NB4 (cell line): Measurements from ENCODE around the gene METTL24.
"Not testable (repeated sequence)": the region's sequence is repeated elsewhere in the genome, so short reads cannot be mapped to it uniquely, and the experiment has no call there.

ENCODE experiments used
- DNase-seq: peaks from one replicate; pipeline ENCODE4 v3.0.0; 2010; ENCODE audit warnings: low read depth
- H3K4me3 ChIP-seq: one replicate; pipeline ENCODE4 v1.5.1; 2011; ENCODE audit warnings: mild to moderate bottlenecking, low read depth, low read length, moderate library complexity
- MAX ChIP-seq: IDR thresholded peaks from 2 replicates; pipeline ENCODE4 v1.6.1; 2011; ENCODE audit warnings: low read depth, low read length
- MYC ChIP-seq: IDR thresholded peaks from 2 replicates; pipeline ENCODE4 v1.6.1; 2011; ENCODE audit warnings: low read depth, low read length
- POLR2A ChIP-seq: IDR thresholded peaks from 2 replicates; pipeline ENCODE4 v1.6.1; 2011; ENCODE audit warnings: mild to moderate bottlenecking; ENCODE audit not compliant: insufficient read length; ENCODE audit errors: extremely low read depth
- TF ChIP-seq, protein P1 (sequence below): IDR thresholded peaks from one replicate; pipeline ENCODE4 v1.5.1; 2012; ENCODE audit warnings: low read depth, low read length

The METTL24 gene

DNA sequence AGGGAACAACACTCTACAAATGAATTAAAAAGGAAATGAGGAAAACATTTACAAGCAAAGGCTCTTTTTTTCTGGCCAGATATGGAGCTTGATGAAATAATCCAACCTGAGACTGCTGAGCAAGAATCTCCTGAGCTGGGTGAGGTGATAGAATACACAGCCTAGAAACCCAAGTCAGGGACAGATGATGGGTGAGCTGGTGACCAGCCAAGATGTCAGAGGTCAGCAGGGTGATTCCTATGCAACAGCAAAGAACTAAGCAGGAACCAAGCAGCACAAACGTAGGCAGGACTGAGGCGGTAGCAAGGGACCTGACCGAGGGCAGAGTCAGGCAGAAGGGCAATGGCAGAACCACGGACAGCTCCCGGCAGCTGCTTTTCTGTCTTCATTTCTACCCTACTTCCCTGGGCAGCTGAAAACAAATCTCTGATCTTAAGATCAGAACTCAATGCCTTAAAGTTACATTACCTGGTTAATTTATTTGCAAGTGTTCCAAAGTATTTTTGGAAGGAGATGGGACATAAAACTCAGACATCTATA lies 102.9 kb downstream of the METTL24 start:
- no peak overlapping the region for H3K4me3 ChIP-seq
- TF ChIP-seq MYC (no peak), POLR2A (no peak), MAX (no peak)
- TF ChIP-seq, protein P1, sequence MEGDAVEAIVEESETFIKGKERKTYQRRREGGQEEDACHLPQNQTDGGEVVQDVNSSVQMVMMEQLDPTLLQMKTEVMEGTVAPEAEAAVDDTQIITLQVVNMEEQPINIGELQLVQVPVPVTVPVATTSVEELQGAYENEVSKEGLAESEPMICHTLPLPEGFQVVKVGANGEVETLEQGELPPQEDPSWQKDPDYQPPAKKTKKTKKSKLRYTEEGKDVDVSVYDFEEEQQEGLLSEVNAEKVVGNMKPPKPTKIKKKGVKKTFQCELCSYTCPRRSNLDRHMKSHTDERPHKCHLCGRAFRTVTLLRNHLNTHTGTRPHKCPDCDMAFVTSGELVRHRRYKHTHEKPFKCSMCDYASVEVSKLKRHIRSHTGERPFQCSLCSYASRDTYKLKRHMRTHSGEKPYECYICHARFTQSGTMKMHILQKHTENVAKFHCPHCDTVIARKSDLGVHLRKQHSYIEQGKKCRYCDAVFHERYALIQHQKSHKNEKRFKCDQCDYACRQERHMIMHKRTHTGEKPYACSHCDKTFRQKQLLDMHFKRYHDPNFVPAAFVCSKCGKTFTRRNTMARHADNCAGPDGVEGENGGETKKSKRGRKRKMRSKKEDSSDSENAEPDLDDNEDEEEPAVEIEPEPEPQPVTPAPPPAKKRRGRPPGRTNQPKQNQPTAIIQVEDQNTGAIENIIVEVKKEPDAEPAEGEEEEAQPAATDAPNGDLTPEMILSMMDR = no peak
- DNase-seq = peak; percentile 46

- no peak for DNase-seq
- no peak overlapping the region for H3K4me3 ChIP-seq
- TF ChIP-seq MYC = no peak
- TF ChIP-seq, protein P1 = no peak
Observed at GRCh38 chr6:110250838-110251237, 107.3 kb downstream of the METTL24 start.

DNA sequence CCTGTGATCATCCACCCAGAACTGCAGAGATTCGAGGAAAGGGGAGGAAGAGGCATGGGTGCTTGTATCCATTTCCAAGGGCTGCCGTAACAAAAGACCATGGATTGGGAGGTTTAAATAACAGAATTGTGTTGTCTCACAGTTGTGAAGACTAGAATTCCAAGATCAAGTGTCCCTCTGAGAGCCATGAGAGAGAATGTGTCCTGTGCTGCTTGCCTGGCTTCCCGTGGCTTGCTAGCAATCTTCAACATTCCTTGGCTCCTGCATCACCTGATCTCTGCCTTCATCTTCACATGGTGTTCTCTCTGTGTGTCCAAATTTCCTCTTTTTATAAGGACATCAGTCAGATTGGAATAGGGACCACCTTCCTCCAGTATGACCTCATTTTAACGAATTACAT lies 108.1 kb downstream of the METTL24 start:
- no peak for DNase-seq
- H3K4me3 ChIP-seq = no peak overlapping the region
- TF ChIP-seq MAX = no peak
- no peak for TF ChIP-seq POLR2A
- TF ChIP-seq, protein P1 = no peak
- TF ChIP-seq MYC = no peak

DNA sequence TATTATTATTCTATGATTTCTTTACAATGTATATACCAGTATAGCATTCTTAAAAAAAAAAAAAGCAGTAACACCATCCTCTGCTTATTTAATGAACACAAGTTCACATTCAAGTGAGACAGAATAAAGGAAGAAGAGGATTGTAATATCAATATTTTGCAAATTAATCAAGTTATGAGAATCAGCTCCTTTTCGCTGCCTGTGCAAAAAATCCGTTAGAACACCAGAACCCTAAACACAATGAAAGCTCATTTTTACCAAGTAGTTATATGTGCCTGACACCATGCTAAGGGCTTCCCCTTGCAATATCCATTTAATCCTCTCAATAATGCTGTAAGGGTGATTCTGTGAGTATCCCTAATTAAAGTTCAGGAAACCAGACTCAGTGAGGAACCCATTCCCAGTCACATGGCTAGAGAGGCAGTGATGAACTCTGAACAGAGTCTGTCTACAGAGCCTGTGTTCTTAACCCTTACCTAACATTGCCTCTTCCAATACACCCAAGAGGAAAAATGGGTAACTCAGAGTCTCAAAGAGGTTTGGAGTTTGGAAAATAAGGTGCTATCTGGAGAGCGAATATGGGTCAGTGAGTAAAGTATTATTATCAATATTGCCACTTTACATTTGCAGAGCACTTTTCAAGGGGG lies 111.1 kb downstream of the METTL24 start:
- DNase-seq = no peak
- TF ChIP-seq MAX (no peak), POLR2A (no peak), MYC (no peak)
- TF ChIP-seq, protein P1 = no peak

DNA sequence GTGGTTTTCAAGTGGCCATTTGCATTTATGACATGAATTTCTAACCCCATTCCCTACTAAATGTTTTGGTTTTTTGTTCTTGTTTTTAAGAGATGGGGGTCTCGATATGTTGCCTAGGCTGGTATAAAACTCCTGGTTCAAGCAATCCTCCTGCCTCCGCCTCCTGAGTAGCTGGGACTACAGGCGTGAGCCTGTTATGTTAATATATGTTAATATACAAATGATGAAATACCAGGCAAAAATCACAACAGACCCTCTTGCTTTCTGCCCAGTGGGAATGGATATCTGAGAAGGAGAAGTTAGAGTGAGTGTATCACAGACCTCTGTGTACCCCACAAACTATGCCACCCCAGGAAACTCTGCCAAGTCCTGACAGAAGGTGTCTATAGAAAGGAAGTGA lies 111.8 kb downstream of the METTL24 start:
- TF ChIP-seq, protein P1 = no peak
- TF ChIP-seq MAX (no peak), POLR2A (no peak), MYC (no peak)
- no peak overlapping the region for H3K4me3 ChIP-seq
- DNase-seq = no peak

More for the DNA sequence above, 111.1 kb downstream of the METTL24 start:
- no peak overlapping the region for H3K4me3 ChIP-seq

- DNase-seq, H3K4me3 ChIP-seq: not testable (repeated sequence)
Observed at GRCh38 chr6:110244621-110245020, 113.5 kb downstream of the METTL24 start.
